Esophagus muscularis mucosa (tissue), 4 donors: Measurements from ENCODE around the gene PLCG2. TPM values are rescaled to one million over a fixed set of nuclear protein-coding genes. Genes with fewer than 3 reads are reported as not detected.

ENCODE experiments used
- DNase-seq: peaks from one replicate; pipeline ENCODE4 v3.0.0-alpha.2; 2017; ENCODE audit errors: extremely low spot score
- H3K27ac ChIP-seq, 4 donors: fragments of 200-600 bp; sonication (generic); replicated peaks in 1 of 4; 1 replicate in 3 of 4; 2 replicates in 1 of 4; pipeline ENCODE4 v1.5.1; 2016 to 2019; ENCODE audit warnings: mild to moderate bottlenecking in 1 of 4
- H3K27me3 ChIP-seq, 4 donors: fragments of 200-600 bp; sonication (generic); one replicate each; pipeline versions ENCODE4 v1.5.1 to v1.6.0; 2016 to 2019
- H3K36me3 ChIP-seq, 4 donors: fragments of 200-600 bp; sonication (generic); one replicate each; pipeline ENCODE4 v1.5.1; 2016 to 2019
- H3K4me1 ChIP-seq, 4 donors: fragments of 200-600 bp; sonication (generic); one replicate each; pipeline ENCODE4 v1.5.1; 2016 to 2019
- H3K4me3 ChIP-seq, 4 donors: fragments of 200-600 bp; sonication (generic); 1 replicate in 2 of 4; 2 replicates in 2 of 4; pipeline ENCODE4 v1.5.1; 2016 to 2019; ENCODE audit warnings: mild to moderate bottlenecking in 4 of 4, moderate library complexity in 1 of 4
- H3K9me3 ChIP-seq, 4 donors: fragments of 200-600 bp; sonication (generic); 1 replicate in 3 of 4; 2 replicates in 1 of 4; pipeline ENCODE4 v1.5.1; 2016 to 2019
- CTCF ChIP-seq, 3 experiments: fragments of 200-600 bp in 2 of 3; fragments of 450-650 bp in 1 of 3; sonication (generic) in 2 of 3; IDR thresholded peaks; one replicate each; pipeline ENCODE4 v1.5.1; 2017 to 2019; ENCODE audit warnings: antibody characterized with exemption in 3 of 3, mild to moderate bottlenecking in 2 of 3, moderate library complexity in 1 of 3
- EP300 ChIP-seq: sonication (generic); formaldehyde crosslinking; IDR thresholded peaks from one replicate; pipeline ENCODE4 v1.6.1; 2017; ENCODE audit warnings: antibody characterized with exemption
- POLR2A ChIP-seq: fragments of 450-650 bp; IDR thresholded peaks from one replicate; pipeline ENCODE4 v1.6.1; 2017; ENCODE audit warnings: antibody characterized with exemption, moderate library complexity, mild to moderate bottlenecking, low read depth
- POLR2AphosphoS5 ChIP-seq, 2 donors: sonication (generic); formaldehyde crosslinking; IDR thresholded peaks; one replicate each; pipeline ENCODE4 v1.6.1; 2017; ENCODE audit warnings: antibody characterized with exemption in 2 of 2
- WGBS: methylation state at CpG from one replicate; pipeline ENCODE4 v1.1.5; 2018; 5-methylcytosine and 5-hydroxymethylcytosine counted together
- intact Hi-C: fragments of 100-400 bp; cut with DNase I; formaldehyde crosslinking; loops from one replicate; pipeline ENCODE4 v1.15.1; 2023
- total RNA-seq, 4 donors: library from RNA; depleted of rRNA; stranded (reverse); fragments of >200 nt; gene quantifications; one replicate each; pipeline versions ENCODE4 v1.1.0 to v1.2.1, GENCODE V29; 2016

Gene PLCG2
- total RNA-seq, 4 donors from 2014 or later = 7.1 to 11.3 (median 9.9) TPM

GRCh38 chr16:81896902-81897301 is 117.8 kb downstream of the PLCG2 start:
- no peaks in the 10 kb centered on the region for H3K27me3 ChIP-seq
- no peak for DNase-seq
- intact Hi-C loops = no loop called here
- TF ChIP-seq CTCF (IDR thresholded peaks at IDR 0.05) = no peak
- no peak for TF ChIP-seq EP300
- no peak for TF ChIP-seq POLR2A
- no peak for TF ChIP-seq POLR2AphosphoS5 (IDR thresholded peaks at IDR 0.05)
- no peak overlapping the region for H3K27ac ChIP-seq
- no peaks in the 10 kb centered on the region for H3K4me1 ChIP-seq
- 94% methylated on average over 2 of the region's 3 CpGs for WGBS
- H3K4me3 ChIP-seq = no peak overlapping the region
- H3K36me3 ChIP-seq = peaks cover 0 to 17% (median 0%) of the 10 kb centered on the region in 4 donors
- no peaks in the 10 kb centered on the region for H3K9me3 ChIP-seq

GRCh38 chr16:81899601-81900000 is 120.5 kb downstream of the PLCG2 start:
- no peak overlapping the region for H3K27ac ChIP-seq
- 80% methylated on average over 6 of the region's 6 CpGs for WGBS
- intact Hi-C loops = no loop called here
- H3K4me3 ChIP-seq = no peak overlapping the region
- H3K4me1 ChIP-seq = no peaks in the 10 kb centered on the region
- H3K36me3 ChIP-seq = peaks cover 0 to 15% (median 0%) of the 10 kb centered on the region in 4 donors
- DNase-seq = no peak
- no peaks in the 10 kb centered on the region for H3K9me3 ChIP-seq
- TF ChIP-seq CTCF (IDR thresholded peaks at IDR 0.05) = no peak
- TF ChIP-seq POLR2A = no peak
- TF ChIP-seq POLR2AphosphoS5 (IDR thresholded peaks at IDR 0.05) = no peak
- TF ChIP-seq EP300 = no peak
- H3K27me3 ChIP-seq = no peaks in the 10 kb centered on the region

GRCh38 chr16:81900014-81900413 is 120.9 kb downstream of the PLCG2 start:
- Histone ChIP-seq H3K27me3 (no peaks in the 10 kb centered on the region), H3K27ac (no peak overlapping the region), H3K36me3 (peaks cover 0 to 15% (median 0%) of the 10 kb centered on the region in 4 donors), H3K9me3 (no peaks in the 10 kb centered on the region), H3K4me1 (no peaks in the 10 kb centered on the region), H3K4me3 (no peak overlapping the region)
- TF ChIP-seq CTCF (IDR thresholded peaks at IDR 0.05) = no peak
- TF ChIP-seq EP300 = no peak
- TF ChIP-seq POLR2A = no peak
- TF ChIP-seq POLR2AphosphoS5 (IDR thresholded peaks at IDR 0.05) = no peak
- intact Hi-C loops = no loop called here
- no peak for DNase-seq
- 81% methylated on average over 3 of the region's 3 CpGs for WGBS

- DNase-seq = no peak
- Histone ChIP-seq H3K27ac (no peak overlapping the region), H3K4me3 (no peak overlapping the region), H3K4me1 (no peaks in the 10 kb centered on the region), H3K36me3 (peaks cover 0 to 15% (median 0%) of the 10 kb centered on the region in 4 donors), H3K9me3 (no peaks in the 10 kb centered on the region), H3K27me3 (no peaks in the 10 kb centered on the region)
- WGBS = 94% methylated on average over 5 of the region's 17 CpGs
- TF ChIP-seq POLR2AphosphoS5 (IDR thresholded peaks at IDR 0.05) (no peak), EP300 (no peak), POLR2A (no peak), CTCF (IDR thresholded peaks at IDR 0.05) (no peak)
- intact Hi-C loops = no loop called here
Measured at GRCh38 chr16:81900456-81900855, 121.4 kb downstream of the PLCG2 start.

- Histone ChIP-seq H3K4me1 (no peaks in the 10 kb centered on the region), H3K36me3 (peaks cover 0 to 11% (median 0%) of the 10 kb centered on the region in 4 donors), H3K27me3 (no peaks in the 10 kb centered on the region), H3K9me3 (no peaks in the 10 kb centered on the region), H3K27ac (no peak overlapping the region), H3K4me3 (no peak overlapping the region)
- TF ChIP-seq EP300 = no peak
- no peak for TF ChIP-seq POLR2A
- TF ChIP-seq CTCF (IDR thresholded peaks at IDR 0.05) = no peak
- TF ChIP-seq POLR2AphosphoS5 (IDR thresholded peaks at IDR 0.05) = no peak
- no peak for DNase-seq
- intact Hi-C loops = no loop called here
- 48% methylated on average over 6 of the region's 6 CpGs for WGBS
Measured at GRCh38 chr16:81901484-81901883, 122.4 kb downstream of the PLCG2 start.
